GM23248 (cell line): ENCODE data around the gene IGLON5.

Experiments
- EZH2 ChIP-seq: fragments of 200-600 bp; sonication (generic); IDR thresholded peaks from 2 replicates; pipeline ENCODE4 v1.6.1; 2018; ENCODE audit warnings: antibody characterized with exemption, mild to moderate bottlenecking; ENCODE audit not compliant: insufficient read depth, poor library complexity, severe bottlenecking
- EZH2phosphoT487 ChIP-seq: fragments of 200-600 bp; sonication (generic); IDR thresholded peaks from 2 replicates; pipeline ENCODE4 v1.6.1; 2018; ENCODE audit warnings: antibody characterized with exemption, moderate library complexity, mild to moderate bottlenecking, low read depth; ENCODE audit not compliant: insufficient read depth

DNA sequence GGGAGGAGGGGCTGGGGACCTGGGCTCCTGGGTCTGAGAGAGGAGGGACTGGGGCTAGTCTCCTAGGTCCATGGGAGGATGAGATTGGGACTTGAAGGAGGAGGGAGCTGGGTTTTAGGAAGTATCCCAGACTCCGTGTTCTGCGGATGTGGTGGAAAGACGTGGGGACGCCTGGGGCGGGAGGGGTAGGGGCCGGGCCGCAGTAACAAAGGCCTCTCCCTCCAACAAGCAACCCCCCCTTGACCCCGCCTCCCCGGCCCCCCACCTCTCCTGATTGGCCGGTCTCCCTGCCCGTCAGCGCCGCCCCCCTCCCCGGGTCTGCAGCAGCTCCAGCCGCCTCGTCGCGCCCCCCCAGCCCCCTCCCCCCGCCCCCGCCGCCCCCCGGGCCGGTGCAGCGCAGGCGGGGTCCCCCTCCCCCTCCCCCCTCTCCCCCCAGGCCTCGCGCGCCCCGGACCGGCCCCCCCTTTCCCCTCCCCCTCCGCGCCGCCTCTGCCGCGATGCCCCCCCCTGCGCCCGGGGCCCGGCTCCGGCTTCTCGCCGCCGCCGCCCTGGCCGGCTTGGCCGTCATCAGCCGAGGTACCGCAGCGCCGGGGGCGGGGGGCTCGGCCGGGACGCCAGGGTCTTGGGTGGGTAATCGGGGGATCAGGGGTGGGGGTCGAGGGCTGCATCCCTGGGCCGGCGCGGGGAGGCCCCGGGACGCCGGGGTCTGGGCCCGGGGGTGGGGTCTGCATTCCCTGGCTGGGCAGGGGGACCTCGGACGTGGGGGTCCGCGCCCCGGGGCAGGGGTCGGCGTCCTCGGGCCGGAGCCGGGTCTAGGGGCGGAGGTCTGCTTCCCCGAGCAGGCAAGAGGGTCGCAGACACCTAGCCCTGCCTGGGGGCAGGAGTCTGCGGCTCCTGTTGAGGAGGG, at the start of gene IGLON5:
- TF ChIP-seq EZH2 (no peak), EZH2phosphoT487 (no peak)
